Right lobe of liver (tissue), 6 donors: ENCODE data around the gene SLC10A2. TPM values are rescaled to one million over a fixed set of nuclear protein-coding genes. Genes with fewer than 3 reads are reported as not detected.

Experiments
- ATAC-seq, 4 donors: fragments of 200-7000 bp; cut with Tn5 transposase; one replicate each; pipeline ENCODE4 v1.9.1; 2020; ENCODE audit warnings: mild to moderate bottlenecking in 4 of 4, moderate library complexity in 4 of 4
- DNase-seq, 3 donors: peaks; one replicate each; pipeline ENCODE4 v3.0.0-alpha.2; 2020
- H3K27ac ChIP-seq, 3 donors: fragments of 200-600 bp; one replicate each; pipeline ENCODE4 v1.8.0; 2022
- H3K27me3 ChIP-seq, 2 donors: fragments of 200-600 bp; one replicate each; pipeline ENCODE4 v1.8.0; 2022
- H3K36me3 ChIP-seq, 4 donors: fragments of 200-600 bp; sonication (generic) in 1 of 4; one replicate each; pipeline versions ENCODE4 v1.5.1 to v1.8.0; 2017 to 2022; ENCODE audit warnings: control low read depth in 1 of 4
- H3K4me1 ChIP-seq, 4 donors: fragments of 200-600 bp; sonication (generic) in 1 of 4; one replicate each; pipeline versions ENCODE4 v1.5.1 to v1.8.0; 2017 to 2022; ENCODE audit warnings: control low read depth in 1 of 4
- H3K4me3 ChIP-seq, 3 donors: fragments of 200-600 bp; one replicate each; pipeline ENCODE4 v1.8.0; 2022
- H3K9me3 ChIP-seq, 4 donors: fragments of 200-600 bp; sonication (generic) in 1 of 4; one replicate each; pipeline versions ENCODE4 v1.5.1 to v1.8.0; 2017 to 2022; ENCODE audit warnings: control low read depth in 1 of 4
- POLR2A ChIP-seq: fragments of 450-650 bp; IDR thresholded peaks from one replicate; pipeline ENCODE4 v1.6.1; 2017; ENCODE audit warnings: antibody characterized with exemption, mild to moderate bottlenecking
- WGBS: methylation state at CpG from one replicate; pipeline ENCODE4 v1.1.6; 2018; ENCODE audit warnings: low coverage, low lambda C conversion rate; ENCODE audit not compliant: insufficient coverage; ENCODE audit errors: missing lambda C conversion rate; 5-methylcytosine and 5-hydroxymethylcytosine counted together
- intact Hi-C, 2 donors: fragments of 100-400 bp; cut with DNase I; formaldehyde crosslinking; loops; one replicate each; pipeline versions ENCODE4 v1.11.2 to v1.14.1; 2022
- total RNA-seq, 6 experiments: library from RNA; depleted of rRNA in 2 of 6; stranded (reverse); fragments of >200 nt in 2 of 6; fragmentation: NEBNext Ultra II Directional in 3 of 6; extraction: Animal tissue kit (Norgen Biotek cat#: 25700) in 3 of 6; gene quantifications; one replicate each; pipeline versions ENCODE4 v1.1.0 to v1.2.4, GENCODE V29; 2016 to 2023
- TF ChIP-seq, protein P1 (sequence below), 4 donors: fragments of 200-600 bp in 3 of 4; fragments of 450-650 bp in 1 of 4; IDR thresholded peaks; one replicate each; pipeline versions ENCODE4 v1.5.1 to v1.8.0; 2016 to 2022; ENCODE audit warnings: antibody characterized with exemption in 4 of 4, mild to moderate bottlenecking in 2 of 4
- donor health status: DM: no; HTN: yes; CAD: no.
- donor health status: DM: no; HTN: no; CAD: no.
- donor health status: DM: no; HTN: no; CAD: no.
- donor health status: DM: no; HTN: yes; CAD: no.
- donor health status: DM: no; HTN: yes; CAD: no.

Gene SLC10A2
- total RNA-seq, 6 experiments from 2014 or later = not detected

DNA sequence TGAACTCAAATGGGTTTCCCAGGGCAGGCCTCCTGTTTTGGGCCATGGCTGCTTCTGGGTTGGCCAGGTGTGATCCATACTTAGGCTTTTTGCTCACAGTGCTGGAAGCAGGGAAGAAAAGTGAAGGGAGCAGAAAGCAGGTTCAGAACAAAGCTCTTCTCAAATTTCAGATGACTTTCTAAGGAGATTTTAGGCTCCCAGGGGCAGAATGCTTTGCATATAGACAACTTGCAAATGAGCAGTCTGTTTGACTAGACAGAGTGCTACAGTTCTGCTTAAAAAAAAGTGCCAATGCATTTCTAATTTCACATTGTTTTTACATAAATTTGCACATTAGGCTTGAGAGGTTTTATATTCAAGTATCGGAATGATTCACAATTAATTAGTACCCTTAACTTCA, 2.6 kb upstream of the SLC10A2 start:
- Histone ChIP-seq H3K4me3 (no peak overlapping the region), H3K27ac (no peak overlapping the region), H3K4me1 (no peaks in the 10 kb centered on the region), H3K9me3 (no peaks in the 10 kb centered on the region), H3K36me3 (no peaks in the 10 kb centered on the region), H3K27me3 (no peaks in the 10 kb centered on the region)
- no peak for TF ChIP-seq POLR2A
- TF ChIP-seq, protein P1, sequence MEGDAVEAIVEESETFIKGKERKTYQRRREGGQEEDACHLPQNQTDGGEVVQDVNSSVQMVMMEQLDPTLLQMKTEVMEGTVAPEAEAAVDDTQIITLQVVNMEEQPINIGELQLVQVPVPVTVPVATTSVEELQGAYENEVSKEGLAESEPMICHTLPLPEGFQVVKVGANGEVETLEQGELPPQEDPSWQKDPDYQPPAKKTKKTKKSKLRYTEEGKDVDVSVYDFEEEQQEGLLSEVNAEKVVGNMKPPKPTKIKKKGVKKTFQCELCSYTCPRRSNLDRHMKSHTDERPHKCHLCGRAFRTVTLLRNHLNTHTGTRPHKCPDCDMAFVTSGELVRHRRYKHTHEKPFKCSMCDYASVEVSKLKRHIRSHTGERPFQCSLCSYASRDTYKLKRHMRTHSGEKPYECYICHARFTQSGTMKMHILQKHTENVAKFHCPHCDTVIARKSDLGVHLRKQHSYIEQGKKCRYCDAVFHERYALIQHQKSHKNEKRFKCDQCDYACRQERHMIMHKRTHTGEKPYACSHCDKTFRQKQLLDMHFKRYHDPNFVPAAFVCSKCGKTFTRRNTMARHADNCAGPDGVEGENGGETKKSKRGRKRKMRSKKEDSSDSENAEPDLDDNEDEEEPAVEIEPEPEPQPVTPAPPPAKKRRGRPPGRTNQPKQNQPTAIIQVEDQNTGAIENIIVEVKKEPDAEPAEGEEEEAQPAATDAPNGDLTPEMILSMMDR (IDR thresholded peaks at IDR 0.05) = no peak
- intact Hi-C loops = no loop called here
- 70% methylated on average over 1 of the region's 1 CpG for WGBS
- no peak for ATAC-seq
- DNase-seq = no peak

DNA sequence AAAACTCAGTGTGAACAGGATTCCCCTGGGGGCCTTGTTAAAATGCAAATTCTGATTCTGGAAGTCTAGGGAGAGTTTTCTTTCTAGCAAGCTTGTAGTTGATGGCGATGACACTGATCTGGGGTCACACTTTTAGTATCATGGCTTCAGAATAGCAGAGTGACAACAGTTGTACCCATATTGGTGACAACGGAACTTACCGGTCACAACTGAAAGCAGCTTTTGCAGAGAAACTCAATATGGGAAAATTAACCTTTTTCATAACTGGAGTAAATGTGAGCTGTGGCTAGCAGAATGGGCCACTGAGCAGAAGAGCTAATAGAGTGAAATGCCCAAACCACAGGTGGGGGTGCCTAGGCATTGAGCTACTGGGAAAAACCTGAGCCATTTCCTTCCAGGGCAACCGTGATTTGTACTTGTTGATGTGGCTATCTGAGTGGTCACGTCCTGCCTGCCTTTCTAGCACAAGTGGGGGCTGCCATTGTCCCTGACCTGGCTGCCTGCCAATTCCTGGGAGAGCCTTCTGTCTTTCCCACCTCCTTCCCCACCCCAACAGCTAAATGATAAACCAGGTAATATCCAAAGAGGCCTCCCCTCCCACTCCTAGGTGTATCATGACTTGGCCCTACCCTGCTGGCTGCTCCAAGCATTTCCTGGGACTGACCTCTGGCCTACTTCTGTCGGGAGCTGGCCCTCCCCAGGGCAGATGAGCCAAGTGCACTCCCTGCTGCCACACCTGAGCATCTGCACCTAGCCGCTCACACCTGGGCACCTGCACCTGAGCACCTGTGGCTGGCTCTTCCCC, 1.7 kb upstream of the SLC10A2 start:
- Histone ChIP-seq H3K27me3 (no peaks in the 10 kb centered on the region), H3K4me1 (no peaks in the 10 kb centered on the region), H3K27ac (no peak overlapping the region), H3K4me3 (no peak overlapping the region), H3K36me3 (no peaks in the 10 kb centered on the region), H3K9me3 (no peaks in the 10 kb centered on the region)
- DNase-seq = no peak
- intact Hi-C loops = no loop called here
- TF ChIP-seq, protein P1 (IDR thresholded peaks at IDR 0.05) = no peak
- TF ChIP-seq POLR2A = no peak
- 62% methylated on average over 6 of the region's 7 CpGs for WGBS
- no peak for ATAC-seq

DNA sequence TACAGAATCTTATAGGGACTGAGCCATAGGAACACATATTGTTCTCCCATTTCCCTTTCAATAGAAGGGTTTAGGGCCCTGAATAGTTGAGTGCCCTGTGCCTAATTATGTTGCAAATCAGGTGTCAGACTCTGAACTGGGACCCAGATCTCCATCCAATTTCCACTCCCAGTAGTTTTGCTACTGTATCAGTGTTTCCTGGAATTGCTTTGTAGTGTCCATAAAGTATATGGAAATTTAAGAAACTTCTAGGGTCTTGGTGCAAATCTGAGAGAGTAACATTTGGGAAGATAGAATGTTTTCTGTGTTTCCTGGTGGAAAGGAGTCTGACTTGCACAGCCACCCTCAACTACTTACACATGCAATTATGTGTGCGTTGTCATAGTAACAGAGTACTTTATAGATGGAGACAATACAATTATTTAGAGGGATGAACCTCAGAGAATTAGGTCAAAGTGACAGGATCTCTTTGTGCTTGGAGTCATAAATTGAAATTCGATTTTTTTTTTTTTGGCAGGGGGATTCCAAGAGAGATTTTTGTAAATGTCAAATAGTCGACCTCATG, 646 bp upstream of the SLC10A2 start:
- WGBS = 53% methylated on average over 3 of the region's 3 CpGs
- H3K36me3 ChIP-seq = no peaks in the 10 kb centered on the region
- H3K9me3 ChIP-seq = no peaks in the 10 kb centered on the region
- intact Hi-C loops = no loop called here
- TF ChIP-seq, protein P1 (IDR thresholded peaks at IDR 0.05) = no peak
- no peak for TF ChIP-seq POLR2A
- ATAC-seq (no peak), DNase-seq (no peak)
- no peak overlapping the region for H3K4me3 ChIP-seq
- no peaks in the 10 kb centered on the region for H3K4me1 ChIP-seq
- H3K27ac ChIP-seq = no peak overlapping the region
- no peaks in the 10 kb centered on the region for H3K27me3 ChIP-seq

DNA sequence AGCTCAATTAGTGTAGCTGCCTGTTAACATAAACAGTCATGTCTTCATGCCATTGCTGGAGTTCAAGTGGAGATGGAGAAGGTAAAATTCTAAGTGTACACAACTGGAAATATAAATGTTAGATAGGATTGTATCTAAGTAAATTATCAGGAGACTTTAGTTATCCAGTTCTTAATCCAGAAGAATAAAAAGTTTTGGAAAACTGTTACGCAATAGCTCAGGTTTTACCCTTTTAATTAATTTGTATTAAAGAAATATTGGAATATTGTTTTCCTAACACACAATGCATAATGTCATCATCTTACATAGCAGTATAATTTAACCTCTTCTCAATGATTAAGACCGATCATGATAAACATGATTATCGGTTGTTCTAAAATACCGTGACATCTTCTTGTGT, 2.8 kb downstream of the SLC10A2 start:
- H3K9me3 ChIP-seq = no peaks in the 10 kb centered on the region
- ATAC-seq (no peak), DNase-seq (no peak)
- WGBS = 75% methylated on average over 4 of the region's 4 CpGs
- no peak overlapping the region for H3K4me3 ChIP-seq
- intact Hi-C loops = no loop called here
- no peaks in the 10 kb centered on the region for H3K4me1 ChIP-seq
- TF ChIP-seq, protein P1 (IDR thresholded peaks at IDR 0.05) = no peak
- no peak for TF ChIP-seq POLR2A
- H3K27ac ChIP-seq = no peak overlapping the region
- H3K36me3 ChIP-seq = no peaks in the 10 kb centered on the region
- H3K27me3 ChIP-seq = no peaks in the 10 kb centered on the region
